Heart left ventricle (tissue), 16 donors: Measurements from ENCODE around the gene PCDHGC3. TPM values are rescaled to one million over a fixed set of nuclear protein-coding genes. Genes with fewer than 3 reads are reported as not detected.

Experiments
- ATAC-seq, 4 donors: fragments of 200-7000 bp; cut with Tn5 transposase; one replicate each; pipeline ENCODE4 v1.9.1; 2020 to 2022; ENCODE audit warnings: moderate library complexity in 4 of 4, mild to moderate bottlenecking in 3 of 4, moderate number of reproducible peaks in 1 of 4
- DNase-seq, 5 donors: peaks; one replicate each; pipeline ENCODE4 v3.0.0-alpha.2; 2020
- H3K27ac ChIP-seq, 12 donors: fragments of 200-600 bp; sonication (generic) in 4 of 12; one replicate each; pipeline versions ENCODE4 v1.5.0 to v1.8.0; 2016 to 2022; ENCODE audit warnings: mild to moderate bottlenecking in 2 of 12
- H3K27me3 ChIP-seq, 9 donors: fragments of 200-600 bp; sonication (generic) in 2 of 9; one replicate each; pipeline versions ENCODE4 v1.5.1 to v1.8.0; 2016 to 2022; ENCODE audit warnings: mild to moderate bottlenecking in 3 of 9
- H3K36me3 ChIP-seq, 9 donors: fragments of 200-600 bp; sonication (generic) in 2 of 9; one replicate each; pipeline versions ENCODE4 v1.5.0 to v1.8.0; 2018 to 2022; ENCODE audit warnings: mild to moderate bottlenecking in 2 of 9
- H3K4me1 ChIP-seq, 12 donors: fragments of 200-600 bp; sonication (generic) in 4 of 12; one replicate each; pipeline versions ENCODE4 v1.5.0 to v1.8.0; 2016 to 2022; ENCODE audit warnings: mild to moderate bottlenecking in 3 of 12
- H3K4me3 ChIP-seq, 12 donors: fragments of 200-600 bp; sonication (generic) in 4 of 12; one replicate each; pipeline versions ENCODE4 v1.5.0 to v1.8.0; 2017 to 2022; ENCODE audit warnings: mild to moderate bottlenecking in 9 of 12, moderate library complexity in 4 of 12
- H3K9me3 ChIP-seq, 12 donors: fragments of 200-600 bp; sonication (generic) in 4 of 12; one replicate each; pipeline versions ENCODE4 v1.5.0 to v1.8.0; 2016 to 2022; ENCODE audit warnings: mild to moderate bottlenecking in 1 of 12
- POLR2A ChIP-seq, 2 donors: fragments of 450-650 bp; IDR thresholded peaks; one replicate each; pipeline ENCODE4 v1.6.1; 2017; ENCODE audit warnings: antibody characterized with exemption in 2 of 2, mild to moderate bottlenecking in 2 of 2, moderate library complexity in 2 of 2
- WGBS, 4 donors: extraction: QIAGEN DNeasy Blood & Tissue Kit in 2 of 4; methylation state at CpG; one replicate each; pipeline versions ENCODE4 v1.1.5 to v1.1.7; 2013 to 2018; 5-methylcytosine and 5-hydroxymethylcytosine counted together
- intact Hi-C, 10 donors: fragments of 100-400 bp; cut with DNase I; formaldehyde crosslinking; loops; one replicate each; pipeline versions ENCODE4 v1.11.1 to v1.14.2; 2022
- polyA plus RNA-seq, 2 donors: library from polyadenylated mRNA; stranded (reverse); fragments of 200-250 nt; gene quantifications; one replicate each; pipeline ENCODE4 v1.2.3, GENCODE V29; 2013
- total RNA-seq, 9 donors: library from RNA; depleted of rRNA in 2 of 9; stranded (reverse); fragments of >200 nt in 2 of 9; fragmentation: NEBNext Ultra II Directional in 3 of 9; extraction: Animal tissue kit (Norgen Biotek cat#: 25700) in 3 of 9; gene quantifications; one replicate each; pipeline versions ENCODE4 v1.1.0 to v1.2.4, GENCODE V29; 2016 to 2023
- TF ChIP-seq, protein P1 (sequence below), 12 donors: fragments of 200-600 bp; sonication (generic) in 4 of 12; IDR thresholded peaks; one replicate each; pipeline versions ENCODE4 v1.5.0 to v1.8.0; 2018 to 2022; ENCODE audit warnings: antibody characterized with exemption in 12 of 12, mild to moderate bottlenecking in 5 of 12
- donor health status: ischemic (EF 13 %, LVEDD 7.1; RV severe dilation, severe dysfunction).
- donor health status: healthy with polysubstance abuse.
- donor health status: DM: no; HTN: yes; CAD: no.
- donor health status: DM: no; HTN: no; CAD: no.
- donor health status: ischemic (EF 25% LVEDD 6.9; RV normal size, moderate dysfunction).
- donor health status: ischemic (EF 25% LVEDD 5.7; RV mildly dilated, moderate dysfunction).
- donor health status: healthy.
- donor health status: DM: yes; HTN: yes; CAD: no.
- donor health status: ischemic (EF 35%, LVEDD 5.7; RV mildly dilated, moderate dysfunction).
- donor health status: nonischemic (EF 11% LVEDD 7.7; RV severe dilation, severe dysfunction).
- donor health status: DM: yes; HTN: yes; CAD: no.
- donor health status: PGD.
- donor health status: ischemic (EF 29% LVEDD 5.4; RV normal size, mild dysfunction).
- donor health status: nonischemic (EF 23%, LVEDD 6.1; RV moderate dilation, normal function).

PCDHGC3 gene
- total and polyA plus RNA-seq, 11 donors: 12.3 to 34.8 (median 23.3) TPM

DNA sequence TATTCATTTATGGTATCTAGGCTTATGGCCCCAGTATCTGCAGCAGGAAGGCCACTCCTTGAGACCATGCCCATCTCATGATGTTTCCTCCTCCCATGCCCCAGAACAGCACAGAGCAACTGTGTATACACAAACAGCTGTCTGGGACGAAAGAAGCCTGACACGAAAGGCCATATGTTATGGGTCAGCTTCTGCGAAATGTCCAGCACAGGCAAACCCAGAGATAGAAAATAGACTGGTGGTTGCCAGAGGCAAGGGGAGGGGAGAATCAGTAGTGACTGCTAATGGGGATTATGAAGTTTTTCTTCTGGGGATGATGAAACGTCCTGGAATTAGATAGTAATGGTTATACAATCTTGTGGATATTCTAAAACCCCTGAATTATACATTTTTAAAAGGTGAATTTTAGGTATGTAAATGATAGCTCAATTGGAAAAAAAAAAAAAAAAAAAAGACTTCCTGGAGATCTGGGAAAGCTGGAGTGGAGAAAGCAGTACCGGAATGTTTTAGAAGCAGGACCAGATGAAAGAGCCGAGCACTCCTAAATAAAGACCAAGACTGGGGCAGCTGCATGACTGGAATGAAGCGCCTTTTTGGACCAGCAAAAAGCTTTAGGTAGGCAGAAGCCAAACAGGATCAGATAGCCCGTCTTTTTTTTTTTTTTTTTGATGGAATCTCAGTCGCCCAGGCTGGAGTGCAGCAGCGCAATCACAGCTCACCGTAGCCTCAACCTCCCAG, 42.3 kb downstream of the PCDHGC3 start:
- Histone ChIP-seq H3K27ac (peak overlapping the region in 8 of 12 donors; percentile 4 to 95 (median 40)), H3K4me3 (no peak overlapping the region), H3K4me1 (peaks cover 20 to 93% (median 75%) of the 10 kb centered on the region in 12 donors), H3K9me3 (no peaks in the 10 kb centered on the region), H3K36me3 (peaks cover 0 to 74% (median 18%) of the 10 kb centered on the region in 9 donors), H3K27me3 (no peaks in the 10 kb centered on the region)
- no peak for DNase-seq
- TF ChIP-seq POLR2A (IDR thresholded peaks at IDR 0.05): no peak
- TF ChIP-seq, protein P1, sequence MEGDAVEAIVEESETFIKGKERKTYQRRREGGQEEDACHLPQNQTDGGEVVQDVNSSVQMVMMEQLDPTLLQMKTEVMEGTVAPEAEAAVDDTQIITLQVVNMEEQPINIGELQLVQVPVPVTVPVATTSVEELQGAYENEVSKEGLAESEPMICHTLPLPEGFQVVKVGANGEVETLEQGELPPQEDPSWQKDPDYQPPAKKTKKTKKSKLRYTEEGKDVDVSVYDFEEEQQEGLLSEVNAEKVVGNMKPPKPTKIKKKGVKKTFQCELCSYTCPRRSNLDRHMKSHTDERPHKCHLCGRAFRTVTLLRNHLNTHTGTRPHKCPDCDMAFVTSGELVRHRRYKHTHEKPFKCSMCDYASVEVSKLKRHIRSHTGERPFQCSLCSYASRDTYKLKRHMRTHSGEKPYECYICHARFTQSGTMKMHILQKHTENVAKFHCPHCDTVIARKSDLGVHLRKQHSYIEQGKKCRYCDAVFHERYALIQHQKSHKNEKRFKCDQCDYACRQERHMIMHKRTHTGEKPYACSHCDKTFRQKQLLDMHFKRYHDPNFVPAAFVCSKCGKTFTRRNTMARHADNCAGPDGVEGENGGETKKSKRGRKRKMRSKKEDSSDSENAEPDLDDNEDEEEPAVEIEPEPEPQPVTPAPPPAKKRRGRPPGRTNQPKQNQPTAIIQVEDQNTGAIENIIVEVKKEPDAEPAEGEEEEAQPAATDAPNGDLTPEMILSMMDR (IDR thresholded peaks at IDR 0.05): no peak
- 83 to 86% (median 85%) methylated on average over 11 of the region's 11 CpGs for WGBS, 4 donors
- intact Hi-C loops: no loop called here
- no peak for ATAC-seq

DNA sequence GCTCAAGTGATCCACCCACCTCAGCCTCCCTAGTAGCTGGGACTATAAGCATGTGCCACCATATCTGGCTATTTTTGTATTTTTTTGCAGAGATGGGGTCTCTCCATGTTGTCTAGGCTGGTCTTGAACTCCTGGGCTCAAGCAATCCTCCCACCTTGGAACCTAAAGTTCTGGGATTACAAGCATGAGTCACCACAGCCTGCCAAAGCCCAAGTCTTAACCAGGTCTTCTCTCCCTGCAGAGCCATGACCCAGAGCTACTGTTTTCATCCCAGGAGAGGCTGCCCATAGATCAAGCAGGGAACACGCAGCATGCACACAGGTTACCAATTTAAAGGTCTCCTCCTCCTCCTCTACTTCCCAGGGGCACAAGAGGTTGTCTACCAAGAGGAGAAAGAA, 42.9 kb downstream of the PCDHGC3 start:
- no peaks in the 10 kb centered on the region for H3K9me3 ChIP-seq
- WGBS, 4 donors: 92 to 100% (median 97%) methylated on average over 1 of the region's 1 CpG
- TF ChIP-seq, protein P1 (IDR thresholded peaks at IDR 0.05): no peak
- no peak for TF ChIP-seq POLR2A (IDR thresholded peaks at IDR 0.05)
- no peak overlapping the region for H3K4me3 ChIP-seq
- DNase-seq: no peak
- peak overlapping the region in 7 of 12 donors; percentile 4 to 95 (median 85) for H3K27ac ChIP-seq
- H3K27me3 ChIP-seq: no peaks in the 10 kb centered on the region
- intact Hi-C loops: no loop called here
- no peak for ATAC-seq
- peaks cover 0 to 80% (median 23%) of the 10 kb centered on the region in 9 donors for H3K36me3 ChIP-seq
- H3K4me1 ChIP-seq: peaks cover 20 to 90% (median 76%) of the 10 kb centered on the region in 12 donors

DNA sequence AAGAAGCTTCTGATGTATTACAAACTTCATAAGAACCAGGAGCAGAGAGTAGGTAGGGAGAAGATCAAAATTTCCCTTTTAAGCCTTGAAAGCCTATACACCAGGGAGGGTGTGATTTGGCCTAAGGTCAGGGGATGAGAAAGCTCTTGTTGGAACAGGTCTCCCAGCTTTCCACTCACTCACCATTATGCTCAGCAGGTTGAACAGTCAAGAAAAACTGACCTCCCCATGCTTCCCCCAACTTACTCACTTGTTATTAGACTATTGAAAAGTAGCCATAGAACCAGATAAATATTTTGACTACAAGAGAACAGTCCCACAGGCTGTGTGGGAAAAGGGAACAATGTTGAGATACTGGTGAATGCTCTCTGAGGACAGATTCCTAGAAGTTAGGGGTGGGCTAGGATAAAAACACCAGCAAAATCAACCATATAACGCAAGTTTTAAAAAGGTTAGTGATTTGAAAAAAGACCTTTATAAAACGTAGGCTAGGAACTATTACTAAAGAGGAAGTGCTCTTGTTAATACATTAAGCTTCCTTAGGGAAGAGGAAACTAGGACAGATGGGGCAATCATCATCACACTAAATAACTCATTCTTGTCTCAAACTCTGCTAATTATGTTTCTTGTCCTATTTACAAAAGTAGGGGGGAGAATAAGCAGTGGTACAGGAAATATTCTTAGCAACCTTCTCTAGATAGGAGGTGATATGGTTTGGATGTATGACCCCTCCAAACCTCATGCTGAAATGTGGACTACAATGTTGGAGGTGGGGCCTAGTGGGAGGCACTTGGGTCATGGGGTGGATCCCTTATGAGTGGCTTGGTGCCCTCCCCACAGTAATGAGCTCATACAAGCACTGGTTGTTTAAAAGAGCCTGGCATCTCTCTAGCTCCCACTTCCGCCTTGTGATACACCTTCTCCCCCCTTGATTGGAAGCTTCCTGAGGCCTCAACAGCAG, 44.1 kb downstream of the PCDHGC3 start:
- H3K4me3 ChIP-seq: no peak overlapping the region
- peaks cover 0 to 82% (median 27%) of the 10 kb centered on the region in 9 donors for H3K36me3 ChIP-seq
- peak overlapping the region in 11 of 12 donors; percentile 78 to 95 (median 84) for H3K27ac ChIP-seq
- no peak for TF ChIP-seq POLR2A (IDR thresholded peaks at IDR 0.05)
- TF ChIP-seq, protein P1 (IDR thresholded peaks at IDR 0.05): no peak
- peaks cover 12 to 90% (median 74%) of the 10 kb centered on the region in 12 donors for H3K4me1 ChIP-seq
- no peaks in the 10 kb centered on the region for H3K9me3 ChIP-seq
- 59 to 73% (median 63%) methylated on average over 3 of the region's 3 CpGs for WGBS, 4 donors
- no peak for ATAC-seq
- intact Hi-C loops: loop anchor here in 7 of 10 donors (2.0 to 10.0 kb wide), 11 partner anchors 37 to 195 kb away; partner anchors contain the start of genes PCDHGB7 (in 3 of the 7), PCDHGC3 (in 3 of the 7), PCDHGA11 (in 2 of the 7) and PCDHGA1 (in 1 of the 7)
- H3K27me3 ChIP-seq: no peaks in the 10 kb centered on the region
- no peak for DNase-seq
